ENCODE data around the gene INPP5A.

Gene INPP5A

GRCh38 chr10:132590094-132590751 lies 52.6 kb downstream of the INPP5A start:
- Histone ChIP-seq H3K27me3 (replicated peaks; ENCODE audit: control insufficient read depth, insufficient read depth, low read length, poor library complexity, severe bottlenecking) (no peaks in the 10 kb centered on the region), H3K4me1 (ENCODE audit: control insufficient read depth, insufficient read depth, low read length, poor library complexity, severe bottlenecking) (peaks cover 3% of the 10 kb centered on the region)

GRCh38 chr10:132590752-132591121 lies 53.1 kb downstream of the INPP5A start:
- peaks cover 3% of the 10 kb centered on the region for H3K4me1 ChIP-seq (ENCODE audit: control insufficient read depth, insufficient read depth, low read length, poor library complexity, severe bottlenecking)
- no peaks in the 10 kb centered on the region for H3K36me3 ChIP-seq (ENCODE audit: control insufficient read depth, insufficient read depth, low read length)
- no peaks in the 10 kb centered on the region for H3K9me3 ChIP-seq (ENCODE audit: control insufficient read depth, low read length)
- no peak overlapping the region for H3K4me3 ChIP-seq (ENCODE audit: insufficient read depth, low read depth, low read length, poor library complexity, severe bottlenecking)
- H3K27me3 ChIP-seq (replicated peaks; ENCODE audit: control insufficient read depth, insufficient read depth, low read length, poor library complexity, severe bottlenecking) = no peaks in the 10 kb centered on the region
- no peak overlapping the region for H3K27ac ChIP-seq (ENCODE audit: insufficient read depth, low read length, poor library complexity, severe bottlenecking)
- no peak for DNase-seq

More at GRCh38 chr10:132590094-132590751, 52.6 kb downstream of the INPP5A start:
- Histone ChIP-seq H3K9me3 (ENCODE audit: control insufficient read depth, low read length) (no peaks in the 10 kb centered on the region), H3K27ac (ENCODE audit: insufficient read depth, low read length, poor library complexity, severe bottlenecking) (no peak overlapping the region), H3K36me3 (ENCODE audit: control insufficient read depth, insufficient read depth, low read length) (no peaks in the 10 kb centered on the region), H3K4me3 (ENCODE audit: insufficient read depth, low read depth, low read length, poor library complexity, severe bottlenecking) (no peak overlapping the region)
- DNase-seq = no peak

GRCh38 chr10:132591166-132591971 lies 53.8 kb downstream of the INPP5A start:
- H3K4me3 ChIP-seq (ENCODE audit: insufficient read depth, low read depth, low read length, poor library complexity, severe bottlenecking) = no peak overlapping the region
- H3K36me3 ChIP-seq (ENCODE audit: control insufficient read depth, insufficient read depth, low read length) = no peaks in the 10 kb centered on the region
- no peak overlapping the region for H3K27ac ChIP-seq (ENCODE audit: insufficient read depth, low read length, poor library complexity, severe bottlenecking)
- no peak for DNase-seq
- peaks cover 3% of the 10 kb centered on the region for H3K4me1 ChIP-seq (ENCODE audit: control insufficient read depth, insufficient read depth, low read length, poor library complexity, severe bottlenecking)
- no peaks in the 10 kb centered on the region for H3K27me3 ChIP-seq (replicated peaks; ENCODE audit: control insufficient read depth, insufficient read depth, low read length, poor library complexity, severe bottlenecking)
- H3K9me3 ChIP-seq (ENCODE audit: control insufficient read depth, low read length) = no peaks in the 10 kb centered on the region

GRCh38 chr10:132592790-132593383 lies 55.3 kb downstream of the INPP5A start:
- H3K4me1 ChIP-seq (ENCODE audit: control insufficient read depth, insufficient read depth, low read length, poor library complexity, severe bottlenecking) = peaks cover 3% of the 10 kb centered on the region
- H3K9me3 ChIP-seq (ENCODE audit: control insufficient read depth, low read length) = no peaks in the 10 kb centered on the region
- no peak for DNase-seq
- H3K27ac ChIP-seq (ENCODE audit: insufficient read depth, low read length, poor library complexity, severe bottlenecking) = no peak overlapping the region
- no peak overlapping the region for H3K4me3 ChIP-seq (ENCODE audit: insufficient read depth, low read depth, low read length, poor library complexity, severe bottlenecking)
- no peaks in the 10 kb centered on the region for H3K27me3 ChIP-seq (replicated peaks; ENCODE audit: control insufficient read depth, insufficient read depth, low read length, poor library complexity, severe bottlenecking)
- H3K36me3 ChIP-seq (ENCODE audit: control insufficient read depth, insufficient read depth, low read length) = no peaks in the 10 kb centered on the region

- H3K36me3 ChIP-seq (ENCODE audit: control insufficient read depth, insufficient read depth, low read length) = no peaks in the 10 kb centered on the region
- no peak overlapping the region for H3K4me3 ChIP-seq (ENCODE audit: insufficient read depth, low read depth, low read length, poor library complexity, severe bottlenecking)
- no peaks in the 10 kb centered on the region for H3K27me3 ChIP-seq (replicated peaks; ENCODE audit: control insufficient read depth, insufficient read depth, low read length, poor library complexity, severe bottlenecking)
- peaks cover 3% of the 10 kb centered on the region for H3K4me1 ChIP-seq (ENCODE audit: control insufficient read depth, insufficient read depth, low read length, poor library complexity, severe bottlenecking)
- DNase-seq = no peak
- no peak overlapping the region for H3K27ac ChIP-seq (ENCODE audit: insufficient read depth, low read length, poor library complexity, severe bottlenecking)
- no peaks in the 10 kb centered on the region for H3K9me3 ChIP-seq (ENCODE audit: control insufficient read depth, low read length)
These were observed 55.8 kb downstream of the INPP5A start for GRCh38 chr10:132593389-132593788.

- peaks cover 3% of the 10 kb centered on the region for H3K4me1 ChIP-seq (ENCODE audit: control insufficient read depth, insufficient read depth, low read length, poor library complexity, severe bottlenecking)
- no peak for DNase-seq
- no peaks in the 10 kb centered on the region for H3K27me3 ChIP-seq (replicated peaks; ENCODE audit: control insufficient read depth, insufficient read depth, low read length, poor library complexity, severe bottlenecking)
- H3K36me3 ChIP-seq (ENCODE audit: control insufficient read depth, insufficient read depth, low read length) = no peaks in the 10 kb centered on the region
- no peak overlapping the region for H3K27ac ChIP-seq (ENCODE audit: insufficient read depth, low read length, poor library complexity, severe bottlenecking)
- H3K9me3 ChIP-seq (ENCODE audit: control insufficient read depth, low read length) = no peaks in the 10 kb centered on the region
- H3K4me3 ChIP-seq (ENCODE audit: insufficient read depth, low read depth, low read length, poor library complexity, severe bottlenecking) = no peak overlapping the region
These were observed 56.6 kb downstream of the INPP5A start for GRCh38 chr10:132593900-132594876.

- H3K27ac ChIP-seq (ENCODE audit: insufficient read depth, low read length, poor library complexity, severe bottlenecking) = no peak overlapping the region
- H3K9me3 ChIP-seq (ENCODE audit: control insufficient read depth, low read length) = no peaks in the 10 kb centered on the region
- no peaks in the 10 kb centered on the region for H3K27me3 ChIP-seq (replicated peaks; ENCODE audit: control insufficient read depth, insufficient read depth, low read length, poor library complexity, severe bottlenecking)
- H3K4me1 ChIP-seq (ENCODE audit: control insufficient read depth, insufficient read depth, low read length, poor library complexity, severe bottlenecking) = peaks cover 3% of the 10 kb centered on the region
- H3K36me3 ChIP-seq (ENCODE audit: control insufficient read depth, insufficient read depth, low read length) = no peaks in the 10 kb centered on the region
- no peak for DNase-seq
- H3K4me3 ChIP-seq (ENCODE audit: insufficient read depth, low read depth, low read length, poor library complexity, severe bottlenecking) = no peak overlapping the region
These were observed 57.4 kb downstream of the INPP5A start for GRCh38 chr10:132595021-132595420.

- peaks cover 3% of the 10 kb centered on the region for H3K4me1 ChIP-seq (ENCODE audit: control insufficient read depth, insufficient read depth, low read length, poor library complexity, severe bottlenecking)
- H3K9me3 ChIP-seq (ENCODE audit: control insufficient read depth, low read length) = no peaks in the 10 kb centered on the region
- H3K27ac ChIP-seq (ENCODE audit: insufficient read depth, low read length, poor library complexity, severe bottlenecking) = no peak overlapping the region
- no peaks in the 10 kb centered on the region for H3K27me3 ChIP-seq (replicated peaks; ENCODE audit: control insufficient read depth, insufficient read depth, low read length, poor library complexity, severe bottlenecking)
- no peak for DNase-seq
- no peak overlapping the region for H3K4me3 ChIP-seq (ENCODE audit: insufficient read depth, low read depth, low read length, poor library complexity, severe bottlenecking)
- H3K36me3 ChIP-seq (ENCODE audit: control insufficient read depth, insufficient read depth, low read length) = no peaks in the 10 kb centered on the region
These were observed 58.3 kb downstream of the INPP5A start for GRCh38 chr10:132595854-132596253.

GRCh38 chr10:132596742-132597279 lies 59.2 kb downstream of the INPP5A start:
- no peak for DNase-seq
- Histone ChIP-seq H3K36me3 (ENCODE audit: control insufficient read depth, insufficient read depth, low read length) (no peaks in the 10 kb centered on the region), H3K4me3 (ENCODE audit: insufficient read depth, low read depth, low read length, poor library complexity, severe bottlenecking) (no peak overlapping the region), H3K27me3 (replicated peaks; ENCODE audit: control insufficient read depth, insufficient read depth, low read length, poor library complexity, severe bottlenecking) (no peaks in the 10 kb centered on the region), H3K9me3 (ENCODE audit: control insufficient read depth, low read length) (no peaks in the 10 kb centered on the region), H3K27ac (ENCODE audit: insufficient read depth, low read length, poor library complexity, severe bottlenecking) (no peak overlapping the region), H3K4me1 (ENCODE audit: control insufficient read depth, insufficient read depth, low read length, poor library complexity, severe bottlenecking) (peaks cover 3% of the 10 kb centered on the region)
